HuH-7 (cell line): ENCODE measurements around the gene BZW2.
"Not testable (repeated sequence)": the region's sequence is repeated elsewhere in the genome, so short reads cannot be mapped to it uniquely, and the experiment has no call there.

Experiments used
- DNase-seq: peaks from one replicate; pipeline ENCODE4 v3.0.0; 2011; ENCODE audit warnings: low spot score

BZW2 gene

GRCh38 chr7:16670731-16671344 is 24.9 kb downstream of the BZW2 start:
- no peak for DNase-seq

- no peak for DNase-seq
Measured at GRCh38 chr7:16671811-16672210, 25.8 kb downstream of the BZW2 start.

- no peak for DNase-seq
Measured at GRCh38 chr7:16675277-16675676, 29.3 kb downstream of the BZW2 start.

GRCh38 chr7:16677978-16678494 is 32.1 kb downstream of the BZW2 start:
- no peak for DNase-seq

GRCh38 chr7:16678645-16679566 is 32.9 kb downstream of the BZW2 start:
- DNase-seq: not testable (repeated sequence)

GRCh38 chr7:16684935-16685334 is 39.0 kb downstream of the BZW2 start:
- DNase-seq: no peak

- no peak for DNase-seq
Measured at GRCh38 chr7:16685535-16685934, 39.6 kb downstream of the BZW2 start.

GRCh38 chr7:16688249-16688648 is 42.3 kb downstream of the BZW2 start:
- no peak for DNase-seq

GRCh38 chr7:16691241-16691640 is 45.3 kb downstream of the BZW2 start:
- DNase-seq: no peak

- no peak for DNase-seq
Measured at GRCh38 chr7:16693601-16694318, 47.8 kb downstream of the BZW2 start.

- no peak for DNase-seq
Measured at GRCh38 chr7:16694806-16695205, 48.8 kb downstream of the BZW2 start.

GRCh38 chr7:16695621-16696237 is 49.7 kb downstream of the BZW2 start:
- peak; percentile 62 for DNase-seq

- DNase-seq: no peak
Measured at GRCh38 chr7:16697507-16698199, 51.7 kb downstream of the BZW2 start.

- DNase-seq: no peak
Measured at GRCh38 chr7:16698200-16698905, 52.4 kb downstream of the BZW2 start.

GRCh38 chr7:16702441-16702840 is 56.5 kb downstream of the BZW2 start:
- DNase-seq: no peak

- no peak for DNase-seq
Measured at GRCh38 chr7:16708511-16708910, 62.5 kb downstream of the BZW2 start.

GRCh38 chr7:16708980-16709379 is 63.0 kb downstream of the BZW2 start:
- no peak for DNase-seq

- no peak for DNase-seq
Measured at GRCh38 chr7:16710651-16711050, 64.7 kb downstream of the BZW2 start.

GRCh38 chr7:16711730-16712129 is 65.7 kb downstream of the BZW2 start:
- no peak for DNase-seq

- no peak for DNase-seq
Measured at GRCh38 chr7:16712916-16713315, 66.9 kb downstream of the BZW2 start.

GRCh38 chr7:16715928-16716327 is 69.9 kb downstream of the BZW2 start:
- DNase-seq: no peak
